WTC11 (cell line): ENCODE data around the gene PCBP3. TPM values are rescaled to one million over a fixed set of nuclear protein-coding genes. Genes with fewer than 3 reads are reported as not detected.

Experiments
- ATAC-seq: fragments of 200-7000 bp; cut with Tn5 transposase; 2 replicates; pipeline ENCODE4 v1.10.0; 2021; ENCODE audit warnings: mild to moderate bottlenecking, moderate library complexity
- CTCF ChIA-PET: fragments of 300-600 bp; sonication (Branson Sonifier 250); formaldehyde crosslinking; loops from one replicate; lab custom pipeline; 2021; ENCODE audit warnings: antibody characterized with exemption; lab: Charles Lee
- POLR2A ChIA-PET: fragments of 350-600 bp; sonication (Branson Sonifier 250); formaldehyde crosslinking; loops from one replicate; lab custom pipeline; 2021; ENCODE audit warnings: antibody characterized with exemption; lab: Charles Lee
- DNase-seq: peaks from one replicate; pipeline ENCODE4 v3.0.0; 2021; ENCODE audit warnings: low spot score
- H3K27ac Mint-ChIP-seq: 2 replicates; pipeline ENCODE4 v1.8.0; 2021; ENCODE audit warnings: mixed read lengths
- H3K27me3 Mint-ChIP-seq: 2 replicates; pipeline ENCODE4 v1.8.0; 2021; ENCODE audit warnings: low read depth, mild to moderate bottlenecking, moderate library complexity, mixed read lengths
- H3K36me3 Mint-ChIP-seq: 2 replicates; pipeline ENCODE4 v1.8.0; 2021; ENCODE audit warnings: mixed read lengths
- H3K4me1 Mint-ChIP-seq: 2 replicates; pipeline ENCODE4 v1.8.0; 2022; ENCODE audit warnings: mixed read lengths
- H3K4me3 Mint-ChIP-seq: 2 replicates; pipeline ENCODE4 v1.8.0; 2021; ENCODE audit warnings: mild to moderate bottlenecking, moderate library complexity, mixed read lengths
- H3K9me3 Mint-ChIP-seq: 2 replicates; pipeline ENCODE4 v1.8.0; 2021; ENCODE audit warnings: mixed read lengths
- ATF1 ChIP-seq: sonication (generic); formaldehyde crosslinking; IDR thresholded peaks from 2 replicates; pipeline ENCODE4 v1.8.1; 2023; ENCODE audit warnings: mild to moderate bottlenecking, moderate library complexity, missing genetic modification reagents
- CREM ChIP-seq: sonication (generic); formaldehyde crosslinking; IDR thresholded peaks from 2 replicates; pipeline ENCODE4 v1.8.1; 2022; ENCODE audit warnings: mild to moderate bottlenecking, missing genetic modification reagents, moderate library complexity
- GTF2I ChIP-seq: fragments of 250-450 bp; sonication (Bioruptor Pico); conservative IDR thresholded peaks from 2 replicates; pipeline ENCODE4 v1.4.0; 2021; ENCODE audit warnings: mild to moderate bottlenecking
- HMGA2 ChIP-seq: fragments of 250-450 bp; sonication (Bioruptor Pico); IDR thresholded peaks from 2 replicates; pipeline ENCODE4 v1.4.0; 2021; ENCODE audit warnings: mild to moderate bottlenecking, moderate library complexity
- IRF2 ChIP-seq: sonication (generic); formaldehyde crosslinking; IDR thresholded peaks from 2 replicates; pipeline ENCODE4 v1.8.0; 2022; ENCODE audit warnings: low read depth, missing genetic modification reagents, borderline replicate concordance
- JUN ChIP-seq: sonication (generic); formaldehyde crosslinking; IDR thresholded peaks from 2 replicates; pipeline ENCODE4 v1.8.0; 2023; ENCODE audit warnings: mild to moderate bottlenecking, missing genetic modification reagents
- NFE2L1 ChIP-seq: sonication (generic); formaldehyde crosslinking; IDR thresholded peaks from 2 replicates; pipeline ENCODE4 v1.8.1; 2023; ENCODE audit warnings: missing genetic modification reagents
- NR2C2 ChIP-seq: sonication (generic); formaldehyde crosslinking; IDR thresholded peaks from 2 replicates; pipeline ENCODE4 v1.8.0; 2022; ENCODE audit warnings: mild to moderate bottlenecking, missing genetic modification reagents
- PRRX2 ChIP-seq: fragments of 250-450 bp; sonication (Bioruptor Pico); IDR thresholded peaks from 2 replicates; pipeline ENCODE4 v1.8.0; 2021; ENCODE audit warnings: mild to moderate bottlenecking
- RELA ChIP-seq: sonication (generic); formaldehyde crosslinking; IDR thresholded peaks from 2 replicates; pipeline ENCODE4 v1.8.1; 2022; ENCODE audit warnings: missing genetic modification reagents, mild to moderate bottlenecking, borderline replicate concordance
- RORB ChIP-seq: fragments of 250-450 bp; sonication (Bioruptor Pico); IDR thresholded peaks from 2 replicates; pipeline ENCODE4 v1.9.0; 2021; ENCODE audit warnings: mild to moderate bottlenecking
- ZBTB21 ChIP-seq: sonication (generic); formaldehyde crosslinking; IDR thresholded peaks from 2 replicates; pipeline ENCODE4 v1.8.1; 2023; ENCODE audit warnings: mild to moderate bottlenecking, missing genetic modification reagents, borderline replicate concordance
- ZNF138 ChIP-seq: sonication (generic); formaldehyde crosslinking; conservative IDR thresholded peaks from 2 replicates; pipeline ENCODE4 v1.8.1; 2022; ENCODE audit warnings: mild to moderate bottlenecking, moderate library complexity, missing genetic modification reagents
- ZNF423 ChIP-seq: fragments of 250-450 bp; sonication (Bioruptor Pico); IDR thresholded peaks from 2 replicates; pipeline ENCODE4 v2.1.2; 2022; ENCODE audit warnings: mild to moderate bottlenecking, moderate library complexity
- total RNA-seq: library from RNA; stranded (reverse); gene quantifications from 3 replicates; pipeline ENCODE4 v1.2.3, GENCODE V29; 2021
- TF ChIP-seq, protein P1 (sequence below): sonication (generic); formaldehyde crosslinking; IDR thresholded peaks from 2 replicates; pipeline ENCODE4 v1.8.1; 2022; ENCODE audit warnings: missing genetic modification reagents, borderline replicate concordance
- TF ChIP-seq, protein P2 (sequence below): sonication (generic); formaldehyde crosslinking; IDR thresholded peaks from 2 replicates; pipeline ENCODE4 v1.8.0; 2023; ENCODE audit warnings: missing genetic modification reagents
- TF ChIP-seq, protein P3 (sequence below): sonication (generic); formaldehyde crosslinking; IDR thresholded peaks from 2 replicates; pipeline ENCODE4 v1.8.1; 2023; ENCODE audit warnings: mild to moderate bottlenecking, missing genetic modification reagents, moderate library complexity
- TF ChIP-seq, protein P4 (sequence below): fragments of 250-450 bp; sonication (Bioruptor Pico); IDR thresholded peaks from 2 replicates; pipeline ENCODE4 v1.9.0; 2021; ENCODE audit warnings: mild to moderate bottlenecking, borderline replicate concordance

The PCBP3 gene
- total RNA-seq, 1 experiment from 2014 or later: 8.5 TPM

DNA sequence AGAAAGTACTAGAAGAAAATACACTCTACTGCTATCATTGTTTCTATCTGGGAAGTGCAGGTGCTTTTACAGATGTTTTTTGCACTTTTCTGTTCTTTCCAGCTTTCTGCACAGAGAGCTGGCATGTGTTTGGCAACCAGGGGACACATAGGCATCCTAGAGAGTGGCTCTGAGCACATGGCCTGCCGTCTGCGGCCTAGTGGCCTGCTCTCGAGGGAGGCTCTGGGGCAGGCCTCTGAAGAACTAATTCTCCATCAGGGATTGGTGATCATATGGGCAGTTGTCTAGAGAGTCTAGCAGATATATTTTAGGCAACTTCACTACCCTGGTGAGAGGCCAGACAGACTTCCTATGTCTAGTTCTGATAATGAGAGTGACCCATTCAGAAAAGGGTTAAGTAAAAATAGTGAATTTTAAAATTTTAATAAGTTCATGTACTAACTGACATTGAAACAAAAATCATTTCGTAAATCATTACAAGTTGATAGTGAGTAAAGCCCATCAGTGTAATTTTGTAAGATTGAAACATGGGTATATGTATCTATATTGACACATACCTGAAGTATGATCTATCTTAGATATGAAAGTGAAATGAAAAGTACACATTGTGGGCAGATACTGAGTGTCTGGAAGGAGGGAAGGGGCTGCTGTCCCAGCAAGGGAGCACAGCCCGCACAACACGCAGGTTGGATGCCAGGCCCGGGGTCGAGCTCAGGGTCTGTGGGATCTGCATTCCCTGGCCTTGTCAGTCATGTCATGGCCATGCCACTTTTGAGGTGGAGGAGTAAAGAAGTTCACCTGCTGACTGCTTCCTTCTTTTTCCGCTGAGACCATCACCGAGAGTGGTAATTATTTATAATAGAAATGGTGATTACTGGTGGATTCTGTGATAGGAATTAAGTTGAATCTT, 79.8 kb downstream of the PCBP3 start:
- CTCF ChIA-PET: no interaction called here
- Mint-ChIP-seq H3K9me3 (no peaks in the 10 kb centered on the region), H3K36me3 (no peaks in the 10 kb centered on the region), H3K4me1 (no peaks in the 10 kb centered on the region), H3K27ac (no peak overlapping the region), H3K27me3 (peaks cover 6% of the 10 kb centered on the region; the same call in 1 of the 2 replicates), H3K4me3 (no peak overlapping the region)
- no peak for ATAC-seq
- POLR2A ChIA-PET: interaction anchor here (0.5 kb wide), 1 partner anchor 117 kb away, joined by 5 read pairs; no protein-coding TSS in a partner anchor
- DNase-seq: no peak
- TF ChIP-seq ZNF138 (CRISPR knock-in tag): no peak
- TF ChIP-seq NR2C2 (CRISPR knock-in tag): no peak
- TF ChIP-seq PRRX2: no peak
- TF ChIP-seq, protein P1, sequence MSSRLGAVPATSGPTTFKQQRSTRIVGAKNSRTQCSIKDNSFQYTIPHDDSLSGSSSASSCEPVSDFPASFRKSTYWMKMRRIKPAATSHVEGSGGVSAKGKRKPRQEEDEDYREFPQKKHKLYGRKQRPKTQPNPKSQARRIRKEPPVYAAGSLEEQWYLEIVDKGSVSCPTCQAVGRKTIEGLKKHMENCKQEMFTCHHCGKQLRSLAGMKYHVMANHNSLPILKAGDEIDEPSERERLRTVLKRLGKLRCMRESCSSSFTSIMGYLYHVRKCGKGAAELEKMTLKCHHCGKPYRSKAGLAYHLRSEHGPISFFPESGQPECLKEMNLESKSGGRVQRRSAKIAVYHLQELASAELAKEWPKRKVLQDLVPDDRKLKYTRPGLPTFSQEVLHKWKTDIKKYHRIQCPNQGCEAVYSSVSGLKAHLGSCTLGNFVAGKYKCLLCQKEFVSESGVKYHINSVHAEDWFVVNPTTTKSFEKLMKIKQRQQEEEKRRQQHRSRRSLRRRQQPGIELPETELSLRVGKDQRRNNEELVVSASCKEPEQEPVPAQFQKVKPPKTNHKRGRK (CRISPR knock-in tag): no peak
- TF ChIP-seq NFE2L1: no peak
- no peak for TF ChIP-seq HMGA2 (CRISPR knock-in tag)
- TF ChIP-seq, protein P2, sequence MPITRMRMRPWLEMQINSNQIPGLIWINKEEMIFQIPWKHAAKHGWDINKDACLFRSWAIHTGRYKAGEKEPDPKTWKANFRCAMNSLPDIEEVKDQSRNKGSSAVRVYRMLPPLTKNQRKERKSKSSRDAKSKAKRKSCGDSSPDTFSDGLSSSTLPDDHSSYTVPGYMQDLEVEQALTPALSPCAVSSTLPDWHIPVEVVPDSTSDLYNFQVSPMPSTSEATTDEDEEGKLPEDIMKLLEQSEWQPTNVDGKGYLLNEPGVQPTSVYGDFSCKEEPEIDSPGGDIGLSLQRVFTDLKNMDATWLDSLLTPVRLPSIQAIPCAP: no peak

DNA sequence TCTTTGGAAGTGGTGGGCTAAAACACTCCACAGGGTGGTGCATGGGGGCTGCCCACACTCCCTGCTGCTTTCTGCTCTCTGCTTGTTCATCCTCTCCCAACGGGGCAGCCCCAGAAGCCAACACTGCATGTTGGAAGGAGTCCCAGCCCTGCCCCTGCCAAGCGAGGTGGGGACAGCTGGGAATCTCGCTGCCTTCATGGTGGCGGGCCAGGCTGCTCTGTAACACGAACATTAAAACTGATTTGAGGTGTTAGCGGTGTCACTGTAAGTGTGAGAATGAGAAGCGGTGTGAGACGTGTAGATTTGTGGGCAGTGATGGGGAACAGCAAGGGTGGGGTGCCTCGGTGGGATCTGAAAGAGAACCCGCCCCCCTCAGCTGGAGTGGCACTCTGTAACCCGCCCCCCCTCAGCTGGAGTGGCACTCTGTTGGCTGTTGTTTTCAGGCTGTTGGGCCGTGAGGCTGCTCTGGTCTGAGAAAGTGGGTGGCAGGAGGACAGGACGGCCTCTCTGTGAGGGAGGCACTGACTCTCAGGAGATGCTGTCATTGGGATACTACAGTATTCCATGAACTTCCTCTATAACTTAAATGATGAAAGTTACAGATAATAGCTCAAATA, 80.9 kb downstream of the PCBP3 start:
- POLR2A ChIA-PET: no interaction called here
- DNase-seq: no peak
- no peaks in the 10 kb centered on the region for H3K4me1 Mint-ChIP-seq
- no peaks in the 10 kb centered on the region for H3K36me3 Mint-ChIP-seq
- TF ChIP-seq RORB (CRISPR knock-in tag) (no peak), JUN (CRISPR knock-in tag) (no peak), CREM (no peak), ZBTB21 (CRISPR knock-in tag) (no peak), ZNF423 (CRISPR knock-in tag) (no peak), ATF1 (no peak), RELA (CRISPR knock-in tag) (no peak), IRF2 (CRISPR knock-in tag) (no peak), GTF2I (CRISPR knock-in tag) (no peak)
- TF ChIP-seq, protein P3, sequence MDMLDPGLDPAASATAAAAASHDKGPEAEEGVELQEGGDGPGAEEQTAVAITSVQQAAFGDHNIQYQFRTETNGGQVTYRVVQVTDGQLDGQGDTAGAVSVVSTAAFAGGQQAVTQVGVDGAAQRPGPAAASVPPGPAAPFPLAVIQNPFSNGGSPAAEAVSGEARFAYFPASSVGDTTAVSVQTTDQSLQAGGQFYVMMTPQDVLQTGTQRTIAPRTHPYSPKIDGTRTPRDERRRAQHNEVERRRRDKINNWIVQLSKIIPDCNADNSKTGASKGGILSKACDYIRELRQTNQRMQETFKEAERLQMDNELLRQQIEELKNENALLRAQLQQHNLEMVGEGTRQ (CRISPR knock-in tag): no peak
- TF ChIP-seq, protein P4, sequence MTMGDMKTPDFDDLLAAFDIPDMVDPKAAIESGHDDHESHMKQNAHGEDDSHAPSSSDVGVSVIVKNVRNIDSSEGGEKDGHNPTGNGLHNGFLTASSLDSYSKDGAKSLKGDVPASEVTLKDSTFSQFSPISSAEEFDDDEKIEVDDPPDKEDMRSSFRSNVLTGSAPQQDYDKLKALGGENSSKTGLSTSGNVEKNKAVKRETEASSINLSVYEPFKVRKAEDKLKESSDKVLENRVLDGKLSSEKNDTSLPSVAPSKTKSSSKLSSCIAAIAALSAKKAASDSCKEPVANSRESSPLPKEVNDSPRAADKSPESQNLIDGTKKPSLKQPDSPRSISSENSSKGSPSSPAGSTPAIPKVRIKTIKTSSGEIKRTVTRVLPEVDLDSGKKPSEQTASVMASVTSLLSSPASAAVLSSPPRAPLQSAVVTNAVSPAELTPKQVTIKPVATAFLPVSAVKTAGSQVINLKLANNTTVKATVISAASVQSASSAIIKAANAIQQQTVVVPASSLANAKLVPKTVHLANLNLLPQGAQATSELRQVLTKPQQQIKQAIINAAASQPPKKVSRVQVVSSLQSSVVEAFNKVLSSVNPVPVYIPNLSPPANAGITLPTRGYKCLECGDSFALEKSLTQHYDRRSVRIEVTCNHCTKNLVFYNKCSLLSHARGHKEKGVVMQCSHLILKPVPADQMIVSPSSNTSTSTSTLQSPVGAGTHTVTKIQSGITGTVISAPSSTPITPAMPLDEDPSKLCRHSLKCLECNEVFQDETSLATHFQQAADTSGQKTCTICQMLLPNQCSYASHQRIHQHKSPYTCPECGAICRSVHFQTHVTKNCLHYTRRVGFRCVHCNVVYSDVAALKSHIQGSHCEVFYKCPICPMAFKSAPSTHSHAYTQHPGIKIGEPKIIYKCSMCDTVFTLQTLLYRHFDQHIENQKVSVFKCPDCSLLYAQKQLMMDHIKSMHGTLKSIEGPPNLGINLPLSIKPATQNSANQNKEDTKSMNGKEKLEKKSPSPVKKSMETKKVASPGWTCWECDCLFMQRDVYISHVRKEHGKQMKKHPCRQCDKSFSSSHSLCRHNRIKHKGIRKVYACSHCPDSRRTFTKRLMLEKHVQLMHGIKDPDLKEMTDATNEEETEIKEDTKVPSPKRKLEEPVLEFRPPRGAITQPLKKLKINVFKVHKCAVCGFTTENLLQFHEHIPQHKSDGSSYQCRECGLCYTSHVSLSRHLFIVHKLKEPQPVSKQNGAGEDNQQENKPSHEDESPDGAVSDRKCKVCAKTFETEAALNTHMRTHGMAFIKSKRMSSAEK (CRISPR knock-in tag): no peak
- TF ChIP-seq, all 79 proteins: peak for 0
- H3K4me3 Mint-ChIP-seq: no peak overlapping the region
- CTCF ChIA-PET: interaction anchor here (0.6 kb wide), 1 partner anchor 168 kb away, joined by 3 read pairs; no protein-coding TSS in a partner anchor
- H3K27me3 Mint-ChIP-seq: no peaks in the 10 kb centered on the region
- no peaks in the 10 kb centered on the region for H3K9me3 Mint-ChIP-seq
- peak overlapping the region; percentile 63; the same call in 1 of the 2 replicates for H3K27ac Mint-ChIP-seq
- no peak for ATAC-seq
